ENCODE data around the gene SLC4A1.

The SLC4A1 gene

GRCh38 chr17:44213403-44214229, 54.3 kb downstream of the SLC4A1 start:
- no peak for TF ChIP-seq CTCF (IDR thresholded peaks at IDR 0.05; ENCODE audit: insufficient read depth, low read length, poor library complexity, severe bottlenecking)
- no peak for DNase-seq (ENCODE audit: extremely low read depth, insufficient read length)
- Histone ChIP-seq H3K36me3 (ENCODE audit: control insufficient read depth, insufficient read depth, low read length) (peaks cover 52% of the 10 kb centered on the region), H3K27me3 (replicated peaks; ENCODE audit: control insufficient read depth, insufficient read depth, low read length) (no peaks in the 10 kb centered on the region), H3K4me3 (replicated peaks; ENCODE audit: low read depth, low read length) (no peak overlapping the region)

DNA sequence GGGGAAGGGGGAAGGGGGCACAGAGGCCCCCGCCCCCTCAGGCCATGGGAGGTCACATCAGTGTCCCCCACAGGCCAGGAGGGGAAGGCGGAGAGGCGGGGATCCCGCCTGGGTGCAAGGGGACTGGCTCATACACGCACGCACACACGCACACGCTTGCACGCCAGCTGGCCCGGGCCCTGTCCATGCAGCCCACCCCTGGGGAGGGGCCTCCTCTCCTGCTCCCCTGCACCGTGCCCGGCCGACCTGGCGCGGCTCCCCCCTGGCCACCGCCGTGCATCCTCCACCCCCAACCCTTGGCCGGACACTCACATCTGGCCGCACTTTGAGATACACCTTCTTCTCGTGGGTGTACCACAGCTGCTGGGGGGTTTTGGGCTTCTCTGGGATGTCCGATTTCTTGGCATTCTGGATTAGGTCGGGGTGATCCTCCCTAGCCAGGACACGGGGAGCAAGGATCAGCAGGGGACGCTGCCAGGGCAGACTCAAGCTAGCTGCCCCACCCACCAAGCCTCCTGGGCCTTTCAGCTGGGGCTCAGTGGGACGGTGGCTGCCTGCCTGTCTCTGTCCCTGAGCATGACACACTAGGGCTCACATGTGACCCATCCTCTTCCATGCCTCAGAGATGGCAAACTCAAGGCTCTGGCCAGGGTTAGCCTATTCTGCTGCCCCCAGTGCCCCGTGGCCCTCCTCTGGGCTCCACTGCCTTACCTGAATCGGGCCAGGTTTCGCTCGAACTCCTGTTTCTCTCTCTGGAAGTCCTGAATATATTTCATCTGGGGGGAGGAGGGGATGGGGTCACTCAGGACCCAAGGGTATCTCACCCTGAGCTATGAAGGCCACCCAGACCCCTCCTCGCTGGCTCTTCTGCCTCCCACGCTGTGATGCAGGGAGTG, 55.2 kb downstream of the SLC4A1 start:
- H3K4me3 ChIP-seq (replicated peaks; ENCODE audit: low read depth, low read length) = no peak overlapping the region
- H3K36me3 ChIP-seq (ENCODE audit: control insufficient read depth, insufficient read depth, low read length) = peaks cover 58% of the 10 kb centered on the region
- TF ChIP-seq CTCF (IDR thresholded peaks at IDR 0.05; ENCODE audit: insufficient read depth, low read length, poor library complexity, severe bottlenecking) = no peak
- DNase-seq (ENCODE audit: extremely low read depth, insufficient read length) = no peak
- no peaks in the 10 kb centered on the region for H3K27me3 ChIP-seq (replicated peaks; ENCODE audit: control insufficient read depth, insufficient read depth, low read length)

DNA sequence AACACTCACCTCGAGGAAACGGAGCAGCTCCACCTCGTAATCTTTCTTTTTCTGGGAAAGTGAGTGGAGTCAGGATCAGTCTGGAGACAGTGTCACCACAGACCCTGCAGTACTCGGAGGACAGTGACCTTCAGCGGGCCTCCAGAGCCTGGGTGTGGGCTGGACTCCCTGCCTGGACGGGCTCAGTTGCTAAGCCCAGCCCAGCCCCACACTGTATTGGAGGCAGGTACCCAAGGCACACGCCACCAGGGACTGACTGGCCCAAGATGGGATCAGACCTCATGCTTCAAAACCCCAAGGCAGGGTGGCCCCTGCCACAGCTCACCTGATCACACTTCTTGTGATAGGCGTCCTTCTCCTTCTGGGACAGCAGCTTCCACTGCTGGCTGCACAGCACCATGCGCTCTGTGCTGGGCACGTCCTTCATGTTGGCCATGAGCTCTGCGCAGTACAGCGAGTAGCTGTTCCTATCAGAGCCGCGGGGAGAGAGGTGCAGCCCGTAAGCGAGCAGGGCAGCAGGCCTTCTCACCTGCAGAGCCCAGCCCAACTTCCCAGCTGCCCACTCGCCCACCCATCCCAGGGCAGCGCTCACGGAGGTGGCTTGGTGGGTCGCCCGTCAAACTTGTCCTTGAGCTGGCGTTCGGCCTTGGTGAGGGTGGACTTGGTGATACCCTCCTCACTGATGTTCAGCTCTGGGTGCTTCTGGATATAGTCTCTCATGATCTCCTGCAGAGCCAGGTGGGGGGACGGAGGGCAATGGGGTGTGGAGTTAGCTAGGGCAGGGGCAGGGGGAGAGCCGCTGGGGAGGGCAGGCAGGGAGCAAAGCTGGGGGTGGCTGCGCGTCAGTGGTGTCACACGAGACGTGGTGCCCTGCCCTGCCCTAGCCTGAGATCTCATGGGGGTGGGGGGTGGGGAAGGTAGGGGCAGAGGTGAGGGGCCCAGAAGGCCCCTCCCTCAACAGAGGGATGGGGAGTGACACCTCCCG, 56.4 kb downstream of the SLC4A1 start:
- DNase-seq (ENCODE audit: extremely low read depth, insufficient read length) = no peak
- Histone ChIP-seq H3K27me3 (replicated peaks; ENCODE audit: control insufficient read depth, insufficient read depth, low read length) (no peaks in the 10 kb centered on the region), H3K4me3 (replicated peaks; ENCODE audit: low read depth, low read length) (no peak overlapping the region), H3K36me3 (ENCODE audit: control insufficient read depth, insufficient read depth, low read length) (peaks cover 69% of the 10 kb centered on the region)
- no peak for TF ChIP-seq CTCF (IDR thresholded peaks at IDR 0.05; ENCODE audit: insufficient read depth, low read length, poor library complexity, severe bottlenecking)

DNA sequence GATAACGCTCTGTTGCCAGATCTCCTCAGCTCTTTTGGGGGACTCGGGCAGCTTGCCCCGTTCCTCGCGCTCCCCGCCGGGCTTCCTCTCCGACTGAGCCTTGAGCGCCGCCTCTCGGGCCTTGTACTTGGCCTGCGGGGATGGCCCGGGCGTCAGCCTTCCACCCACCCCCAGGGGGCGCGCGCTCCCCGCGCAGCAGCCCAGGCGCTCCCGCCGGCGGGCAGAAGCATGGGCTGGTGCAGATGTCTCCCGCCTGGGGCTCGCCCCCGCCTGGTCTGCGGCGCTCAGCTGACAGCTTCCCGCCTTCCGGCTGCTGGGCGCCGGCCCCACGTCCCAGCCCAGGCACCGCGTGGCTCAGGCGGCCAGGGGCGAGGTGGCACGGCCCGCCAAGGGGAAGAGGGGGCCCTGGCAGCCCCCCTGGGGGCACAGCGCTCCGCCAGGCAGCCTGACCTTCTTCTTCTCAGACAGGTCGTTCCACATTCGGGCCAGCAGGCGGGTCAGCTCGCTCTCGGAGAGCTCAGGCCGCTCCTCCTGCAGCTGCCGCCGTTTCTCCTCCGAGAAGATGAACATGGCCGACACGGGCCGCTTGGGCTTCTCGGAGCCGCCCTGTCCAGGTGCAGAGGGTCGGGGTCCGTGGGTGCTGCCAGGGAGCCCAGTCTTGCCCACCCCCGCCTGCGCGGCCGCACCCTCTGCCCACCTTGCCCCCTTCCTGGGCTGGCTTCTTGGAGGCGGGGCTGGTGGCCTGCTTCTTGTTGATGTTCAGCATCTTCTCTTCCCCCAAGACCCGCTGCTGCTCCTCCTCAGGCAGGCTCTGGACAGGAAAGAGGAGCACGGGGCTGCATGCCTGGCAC, 57.4 kb downstream of the SLC4A1 start:
- Histone ChIP-seq H3K36me3 (ENCODE audit: control insufficient read depth, insufficient read depth, low read length) (peaks cover 67% of the 10 kb centered on the region), H3K4me3 (replicated peaks; ENCODE audit: low read depth, low read length) (peak overlapping the region; percentile 49), H3K27me3 (replicated peaks; ENCODE audit: control insufficient read depth, insufficient read depth, low read length) (no peaks in the 10 kb centered on the region)
- TF ChIP-seq CTCF (IDR thresholded peaks at IDR 0.05; ENCODE audit: insufficient read depth, low read length, poor library complexity, severe bottlenecking) = peak; percentile 89
- DNase-seq (ENCODE audit: extremely low read depth, insufficient read length) = peak; percentile 95
